Measurements from ENCODE around the gene SAE1.

Gene SAE1

DNA sequence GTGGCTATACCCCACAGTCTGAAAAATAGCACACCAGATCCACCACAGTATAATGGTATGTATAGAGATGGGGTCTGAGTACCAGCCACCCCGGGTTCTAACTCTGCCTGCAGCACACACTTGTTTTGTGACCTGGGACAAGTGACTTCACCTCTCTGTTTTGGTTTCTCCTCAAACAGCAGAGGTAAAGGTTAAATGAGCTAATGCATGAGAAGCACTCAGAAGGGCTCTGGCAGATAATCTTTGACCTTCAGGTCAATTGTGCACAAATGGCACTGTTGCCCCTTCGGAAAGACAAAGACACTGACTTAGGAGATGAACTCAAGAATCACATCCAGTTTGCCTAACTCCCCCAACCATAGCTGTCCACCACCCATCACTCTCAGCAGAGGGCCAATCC, 24.8 kb upstream of the SAE1 start:
- no peak for DNase-seq

DNA sequence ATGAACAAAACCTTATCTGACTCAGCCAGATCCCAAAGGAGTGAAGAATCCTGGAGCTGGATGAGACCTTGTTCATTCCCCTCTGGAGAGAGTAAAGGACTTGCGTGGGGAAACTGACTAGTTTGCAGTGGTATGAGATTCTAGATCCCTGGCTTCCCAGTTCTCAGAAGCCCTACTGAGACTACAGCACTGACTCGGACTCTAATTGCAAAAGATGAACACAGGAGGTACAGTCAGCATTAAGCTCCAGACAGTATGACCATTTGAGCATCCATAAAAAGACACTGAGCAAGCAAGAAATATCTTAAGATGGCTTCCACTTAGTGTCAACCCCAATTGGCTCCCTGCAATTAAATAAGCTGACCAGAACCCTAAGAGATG, 23.8 kb upstream of the SAE1 start:
- peak in 1 of 51 donors; percentile 47 for DNase-seq

DNA sequence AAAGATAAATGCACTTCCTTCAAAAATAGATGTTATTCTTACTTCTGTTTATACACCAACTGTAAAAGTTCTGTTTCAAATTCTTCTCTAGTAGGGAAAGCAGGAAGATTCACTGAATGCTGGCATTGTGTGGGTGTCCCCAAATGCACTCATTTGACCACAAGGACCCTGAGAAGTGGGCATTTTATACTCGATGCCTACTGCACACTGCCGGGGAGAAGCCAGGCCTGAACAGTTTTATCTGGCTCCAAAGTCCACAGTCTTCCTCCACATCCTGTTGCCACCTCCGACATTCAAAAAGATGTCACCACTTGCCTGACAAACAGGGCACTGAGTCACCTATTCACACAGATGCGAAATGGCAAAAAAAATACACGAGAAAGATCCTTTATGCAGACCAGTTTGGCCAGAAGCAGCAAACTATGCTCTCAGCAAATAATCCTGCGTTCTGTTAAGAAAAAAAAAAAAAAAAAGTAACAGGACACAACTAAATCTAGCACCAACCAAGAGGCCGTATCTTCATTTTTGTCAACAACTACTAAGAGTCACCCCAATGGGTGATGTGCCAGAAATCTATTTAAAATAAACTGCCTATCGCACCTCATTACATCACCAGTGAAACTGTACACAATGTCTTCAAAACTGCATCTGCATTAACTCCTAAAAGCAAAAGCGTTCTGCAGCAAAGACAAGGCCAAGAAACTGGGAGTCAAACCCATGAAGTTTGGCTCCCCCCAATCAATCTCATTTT, 23.3 kb upstream of the SAE1 start:
- peak in 5 of 51 donors; percentile 14 to 48 (median 25) for DNase-seq

DNA sequence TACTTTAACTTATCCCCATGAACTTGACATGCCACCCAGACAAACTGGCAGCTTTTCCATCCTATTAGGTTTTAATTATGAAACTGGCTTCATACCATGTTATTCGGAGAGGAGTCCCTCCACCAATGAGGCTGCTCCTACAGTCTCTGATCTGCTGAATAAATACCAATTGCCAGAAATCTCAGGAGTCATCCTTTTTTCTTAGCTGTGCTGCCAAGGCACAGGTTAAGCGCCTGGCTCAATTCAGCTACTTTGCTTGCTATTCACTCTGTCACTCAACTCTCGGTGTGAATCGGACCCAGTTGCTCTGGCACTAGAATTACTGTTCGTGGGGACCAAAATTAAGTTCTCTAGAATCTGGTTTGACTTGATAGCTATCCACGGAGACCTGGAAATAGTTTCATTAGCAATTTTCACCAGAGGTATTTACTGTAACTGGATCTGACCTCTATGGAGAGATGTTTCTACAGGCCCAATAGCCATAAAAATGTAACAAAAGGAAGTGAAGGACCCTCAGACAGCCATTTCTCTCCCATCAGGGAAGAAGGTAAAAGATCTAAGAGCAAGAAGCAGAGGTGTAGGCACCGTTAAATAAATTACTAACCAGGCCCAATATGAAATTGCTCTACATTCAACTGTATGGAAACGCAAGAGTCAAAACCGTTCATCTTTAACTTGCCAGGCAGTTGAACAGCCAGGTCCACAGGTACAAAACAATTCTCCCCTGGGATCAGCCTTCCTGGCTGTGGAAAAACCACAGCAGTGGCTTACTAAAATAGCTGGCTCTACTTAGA, 22.5 kb upstream of the SAE1 start:
- peak in 7 of 51 donors; percentile 6 to 69 (median 13) for DNase-seq

DNA sequence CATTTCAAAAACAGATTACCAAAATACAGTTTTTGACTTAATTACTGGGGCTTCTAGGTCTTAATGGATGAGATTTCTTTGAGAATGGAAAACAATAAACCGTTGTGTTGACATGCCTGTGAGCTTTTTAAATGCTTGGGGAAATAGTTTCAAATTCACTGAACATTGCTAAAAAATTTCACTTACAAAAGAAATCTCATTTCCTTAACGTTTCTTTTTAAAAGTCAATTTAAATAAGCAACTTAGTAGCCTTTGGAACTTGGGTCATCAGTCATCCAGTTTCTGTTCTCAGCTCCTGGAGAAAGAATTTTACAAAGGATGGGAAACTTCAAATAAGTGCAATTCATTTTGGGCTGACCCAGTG, 21.5 kb upstream of the SAE1 start:
- no peak for DNase-seq

DNA sequence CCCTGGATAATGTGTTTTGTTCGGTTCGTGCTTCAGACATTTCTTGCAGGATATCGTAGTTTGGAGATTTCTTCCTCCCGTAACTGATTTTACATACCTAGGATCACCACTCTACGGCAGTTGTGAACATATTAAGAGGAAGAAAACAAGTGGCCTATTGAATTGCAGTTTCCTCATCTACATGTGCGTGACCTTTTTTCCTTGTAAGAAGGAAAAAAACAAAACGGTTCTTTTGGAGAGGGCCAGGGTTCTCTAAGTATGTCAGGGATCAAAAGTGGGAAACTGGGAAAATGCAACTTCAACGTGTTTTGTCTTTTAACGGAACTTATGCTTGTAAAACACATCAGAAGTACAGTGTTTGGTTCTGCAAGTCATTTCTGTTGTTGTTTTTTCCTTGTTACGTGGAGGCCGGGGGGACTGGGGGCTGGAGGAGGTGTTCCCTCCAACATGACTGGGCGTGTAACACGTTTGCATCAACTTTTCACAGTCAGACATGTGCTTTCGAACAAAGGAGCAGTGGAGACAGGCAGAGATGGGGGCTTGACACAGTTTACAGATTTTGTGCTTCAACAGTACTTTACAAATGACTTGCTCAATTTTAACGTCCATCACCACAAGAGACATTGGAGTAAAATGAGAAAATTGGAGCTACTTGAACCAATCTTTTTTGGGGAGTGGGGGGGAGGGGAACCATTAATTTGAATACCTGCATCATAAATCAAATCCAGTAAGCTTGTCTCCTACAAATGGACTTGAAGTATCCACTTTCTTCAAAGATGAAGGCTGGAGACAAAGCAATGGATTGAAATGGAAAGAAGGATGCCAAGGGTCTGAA, 20.9 kb upstream of the SAE1 start:
- DNase-seq: peak in 8 of 51 donors; percentile 7 to 71 (median 12)

DNA sequence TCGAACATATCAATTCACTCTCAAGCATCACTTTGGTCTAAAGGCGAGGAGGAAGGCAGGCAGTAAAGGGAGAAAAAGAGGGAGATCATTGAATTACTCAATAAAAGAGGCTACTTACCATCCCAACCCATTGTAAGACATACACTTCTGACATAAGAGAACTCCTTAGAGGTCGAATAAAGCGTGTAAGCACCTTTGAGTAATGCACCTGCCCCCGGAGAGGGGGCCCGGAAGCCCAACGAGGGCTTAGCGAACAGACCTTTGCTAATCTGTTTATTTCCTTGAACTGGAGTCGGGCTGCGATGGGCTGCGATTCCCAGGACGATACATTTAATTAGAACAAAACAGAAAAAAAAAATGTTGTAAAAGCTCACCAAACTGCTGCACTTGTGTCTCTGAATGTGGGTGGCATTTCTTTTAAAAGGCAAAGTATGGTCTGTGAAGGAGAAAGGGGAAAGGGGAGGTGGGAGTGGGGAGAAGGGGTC, 20.1 kb upstream of the SAE1 start:
- peak in 4 of 51 donors; percentile 23 to 63 (median 50) for DNase-seq

DNA sequence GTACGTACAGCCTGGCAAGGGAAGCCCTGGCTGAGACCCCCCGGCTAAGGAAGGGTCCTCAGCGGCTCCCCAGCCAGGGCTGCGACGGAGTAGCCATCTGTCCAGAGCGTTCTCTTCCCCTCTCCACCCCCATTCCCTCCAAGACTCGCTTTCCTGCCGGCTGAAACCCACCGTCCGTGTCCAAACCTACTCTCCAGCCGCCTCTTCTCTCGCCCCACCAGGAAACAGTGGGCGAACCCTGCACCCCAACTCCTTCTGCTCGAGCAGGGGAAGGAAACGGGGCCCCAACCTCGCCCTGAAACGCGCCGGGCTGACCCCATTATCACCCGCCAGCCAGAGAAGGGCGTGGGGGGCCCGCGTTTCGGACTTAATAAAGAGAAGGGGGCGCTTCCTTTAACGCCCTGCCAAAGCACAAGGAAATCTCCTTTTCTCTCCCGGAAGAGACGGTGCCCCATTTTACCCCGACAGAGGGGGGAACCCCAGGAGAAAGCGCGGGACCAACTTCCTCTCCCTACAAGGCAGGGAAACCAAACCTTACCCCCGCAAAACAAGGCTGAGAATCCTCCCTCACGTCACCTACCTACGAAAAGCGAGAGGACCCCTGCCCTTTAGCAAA, 19.5 kb upstream of the SAE1 start:
- DNase-seq: peak in 23 of 51 donors; percentile 15 to 72 (median 39)

DNA sequence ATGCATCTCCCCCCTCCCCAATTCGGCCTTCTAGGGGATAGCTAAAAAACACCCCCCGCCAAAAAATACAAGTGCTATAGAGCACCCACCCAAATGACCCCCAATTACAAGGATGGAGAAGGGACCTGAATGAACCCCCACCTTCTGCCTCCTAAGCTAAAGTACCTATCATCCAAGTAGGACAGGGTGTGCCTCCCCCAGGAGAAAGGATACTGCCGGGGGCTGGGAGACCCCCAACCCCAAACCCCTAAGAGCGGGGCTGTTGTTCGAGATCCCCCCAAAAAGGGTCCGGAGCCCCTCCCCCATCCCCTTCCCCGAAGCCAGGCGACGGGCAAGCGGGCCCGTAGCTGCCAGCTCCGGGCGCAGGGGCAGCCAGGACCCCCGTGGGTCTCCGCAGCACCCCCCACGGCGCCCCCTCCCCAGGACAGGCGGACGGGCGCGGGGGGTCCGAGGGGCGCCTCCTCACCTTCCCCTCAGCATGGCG, 18.9 kb upstream of the SAE1 start:
- DNase-seq: peak in 2 of 51 donors; percentile 65 to 77

DNA sequence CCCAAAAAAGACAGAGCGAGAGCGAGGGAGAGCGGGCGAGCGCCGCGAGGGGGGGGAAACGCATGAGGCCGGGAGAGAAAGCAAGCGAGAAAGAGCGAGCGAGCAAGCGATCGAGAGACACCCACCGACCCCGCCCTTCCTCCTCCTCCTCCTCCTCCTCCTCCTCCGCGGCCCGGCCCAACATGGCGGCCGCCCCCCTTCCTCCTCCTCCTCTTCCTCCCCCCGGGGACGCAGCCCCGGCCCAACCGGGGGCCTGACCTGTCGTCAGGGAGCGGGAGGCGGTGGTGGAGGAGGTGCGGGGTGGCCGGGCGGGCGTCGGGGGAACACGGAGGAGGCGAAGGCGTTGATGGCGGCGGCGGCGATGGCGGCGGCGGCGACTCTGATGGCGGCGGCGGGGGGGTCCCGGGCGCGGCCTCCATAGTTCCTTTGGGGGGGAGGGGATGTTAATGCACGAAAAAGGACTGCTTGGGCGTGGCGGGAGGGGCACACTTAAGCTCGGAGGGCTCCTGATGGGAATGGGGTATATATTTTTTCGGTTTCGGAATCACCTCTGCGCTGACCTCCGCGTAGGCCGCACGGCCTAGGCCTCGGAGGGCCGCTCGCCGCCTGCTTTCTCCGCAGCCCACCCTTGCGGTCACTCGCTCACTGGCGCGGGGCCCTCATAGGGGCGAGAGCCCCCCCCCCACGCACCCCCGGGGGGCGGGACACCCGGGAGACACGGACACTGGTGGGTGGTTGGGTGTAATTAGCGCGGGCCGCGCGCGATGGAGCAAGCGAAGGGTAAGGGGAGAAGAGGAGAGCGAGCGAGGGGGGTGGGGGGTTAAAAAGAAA, 18.3 kb upstream of the SAE1 start:
- peak in 50 of 51 donors; percentile 47 to 95 (median 76) for DNase-seq

DNA sequence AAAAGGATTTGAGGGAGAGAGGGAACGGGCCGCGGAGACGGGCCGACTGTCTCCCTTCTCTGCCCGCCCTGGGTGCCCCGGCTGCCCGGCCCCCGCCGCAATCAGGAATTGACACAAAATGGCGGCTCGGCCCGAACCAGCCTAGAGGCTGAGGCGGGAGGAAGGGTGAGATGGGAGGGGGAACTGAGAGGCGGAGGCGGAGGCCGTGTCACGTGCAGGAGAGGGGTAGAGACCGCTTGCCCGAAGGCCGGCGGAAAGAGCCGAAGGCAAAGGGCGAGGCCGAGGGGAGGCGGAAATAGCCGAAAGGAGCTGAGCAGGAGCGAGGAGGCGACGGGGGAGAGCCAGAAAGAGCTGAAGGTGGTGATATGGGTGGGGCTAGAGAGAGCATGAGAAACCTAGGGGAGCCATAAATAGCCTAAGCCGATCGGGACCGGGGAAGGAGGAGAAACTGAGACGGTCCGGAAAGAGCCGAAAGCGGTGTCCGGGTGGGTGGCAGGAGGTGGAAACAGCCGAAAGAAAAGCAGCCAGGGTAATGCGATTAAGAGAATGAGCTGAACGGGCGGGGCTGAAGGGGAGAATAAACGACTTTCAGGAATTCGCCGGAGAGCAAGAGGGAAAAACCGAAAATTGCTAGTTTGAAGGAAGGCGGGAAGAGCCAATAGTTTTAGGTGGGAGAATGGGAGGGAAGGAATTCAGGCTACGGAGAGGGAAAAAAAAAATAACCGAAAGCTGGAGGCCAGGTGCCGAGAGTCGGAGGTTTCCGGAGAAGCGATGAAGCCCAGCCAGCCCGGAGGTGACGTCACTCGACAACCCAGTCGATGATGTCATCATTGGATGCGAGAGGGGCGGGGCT, 17.4 kb upstream of the SAE1 start, which contains the start of gene ZC3H4:
ZC3H4 (minus strand) TSS at position 780 of the 853 bp plus-strand sequence. CDS start 1,192 bp downstream, outside the sequence.
- peak; percentile 75 to 99 (median 97) for DNase-seq

DNA sequence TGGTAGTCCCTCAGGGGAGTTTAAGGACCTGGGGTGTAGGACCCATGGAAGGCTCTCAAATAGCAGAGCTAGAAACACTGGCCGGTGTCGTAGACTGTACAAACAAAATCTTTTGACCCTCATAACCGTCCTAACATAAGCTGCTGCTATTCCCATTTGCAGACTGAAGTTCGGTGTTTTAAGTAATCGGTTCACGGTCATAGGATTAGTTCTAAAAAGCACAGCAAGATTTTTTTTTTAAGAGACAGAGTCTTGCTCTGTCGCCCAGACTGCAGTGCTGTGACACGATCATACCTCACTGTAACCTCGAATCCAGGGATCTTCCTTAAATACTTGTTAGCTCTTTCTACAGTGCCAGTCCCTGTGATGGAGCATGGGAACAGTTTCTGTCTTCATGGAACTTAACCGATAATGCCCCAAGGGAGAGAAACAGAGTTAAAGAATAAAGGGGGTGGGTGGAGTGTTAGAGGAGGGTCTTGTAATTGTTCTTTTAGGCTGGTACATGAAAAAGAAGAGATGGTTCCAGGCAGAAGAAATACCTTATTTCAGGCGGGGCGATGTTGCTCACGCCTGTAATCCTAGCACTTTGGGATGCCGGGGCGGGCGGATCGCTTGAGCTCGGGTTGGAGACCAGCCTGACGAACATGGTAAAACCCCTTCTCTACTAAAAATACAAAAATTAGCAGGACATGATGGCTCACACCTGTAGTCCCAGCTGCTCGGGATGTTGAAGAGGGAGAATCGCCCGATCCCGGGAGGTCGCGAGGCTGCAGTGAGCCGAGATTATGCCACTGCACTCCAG, 16.6 kb upstream of the SAE1 start:
- no peak for DNase-seq

DNA sequence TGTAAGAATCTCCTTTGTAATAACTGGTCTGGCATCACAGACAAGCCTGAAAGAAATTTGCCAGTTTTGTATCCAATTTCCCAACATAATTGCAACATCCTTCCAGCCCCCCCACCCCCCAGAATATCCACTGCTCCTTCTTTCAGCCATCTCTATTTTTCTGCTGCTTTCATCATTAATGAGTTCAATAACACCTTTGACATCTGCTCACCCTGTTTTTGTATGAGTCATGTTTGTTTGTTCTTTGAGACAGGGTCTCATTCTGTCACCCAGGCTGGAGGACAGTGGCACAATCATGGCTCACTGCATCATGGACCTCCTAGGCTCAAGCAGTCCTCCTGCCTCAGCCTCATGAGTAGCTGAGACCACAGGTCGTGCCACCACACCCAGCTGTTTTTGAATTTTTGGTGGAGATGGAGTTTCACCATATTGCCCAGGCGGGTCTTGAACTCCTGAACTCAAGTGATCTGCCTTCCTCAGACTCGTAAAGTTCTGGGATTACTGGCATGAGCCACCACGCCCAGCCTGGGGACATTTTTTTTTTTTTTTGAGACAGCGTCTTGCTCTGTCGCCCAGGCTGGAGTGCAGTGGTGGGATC, 10.1 kb upstream of the SAE1 start:
- no peak for DNase-seq

DNA sequence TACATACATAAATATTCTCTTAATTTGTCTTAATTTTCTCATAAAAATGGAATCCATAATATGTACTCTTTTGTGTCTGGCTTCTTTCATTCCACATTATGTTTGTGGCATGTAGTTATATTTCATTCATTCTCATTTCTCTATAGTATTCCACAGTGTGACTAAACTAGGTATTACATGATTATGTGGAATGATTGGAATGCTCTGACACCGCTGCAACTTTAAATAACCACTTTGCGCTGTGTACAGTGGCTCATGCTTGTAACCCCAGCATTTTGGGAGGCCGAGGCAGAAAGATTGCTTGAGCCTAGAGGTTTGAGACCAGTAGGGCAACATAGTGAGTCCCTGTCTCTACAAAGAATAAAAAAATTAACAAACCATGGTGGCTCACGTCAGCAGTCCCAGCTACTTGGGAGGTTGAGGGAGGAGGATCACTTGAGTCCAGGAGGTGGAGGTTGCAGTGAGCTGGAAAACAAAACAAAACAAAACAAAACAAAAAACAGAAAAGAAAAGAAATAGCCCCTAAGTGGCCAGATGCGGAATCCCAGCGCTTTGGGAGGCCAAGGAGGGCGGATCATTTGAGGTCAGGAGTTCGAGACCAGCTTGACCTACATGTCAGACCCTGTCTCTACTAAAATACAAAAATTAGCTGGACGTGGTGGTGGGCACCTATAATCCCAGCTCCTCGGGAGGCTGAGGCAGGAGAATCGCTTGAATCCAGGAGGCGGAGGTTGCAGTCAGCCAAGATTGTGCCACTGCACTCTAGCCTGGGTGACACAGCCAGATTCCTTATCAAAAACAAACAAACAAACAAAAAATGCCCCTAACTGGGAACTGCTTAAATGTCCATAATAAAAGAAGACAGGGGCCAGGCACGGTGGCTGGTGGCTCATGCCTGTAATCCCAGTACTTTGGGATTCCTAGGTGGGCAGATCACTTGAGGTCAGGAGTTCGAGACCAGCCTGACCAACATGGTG, 8.0 kb upstream of the SAE1 start:
- no peak for DNase-seq

DNA sequence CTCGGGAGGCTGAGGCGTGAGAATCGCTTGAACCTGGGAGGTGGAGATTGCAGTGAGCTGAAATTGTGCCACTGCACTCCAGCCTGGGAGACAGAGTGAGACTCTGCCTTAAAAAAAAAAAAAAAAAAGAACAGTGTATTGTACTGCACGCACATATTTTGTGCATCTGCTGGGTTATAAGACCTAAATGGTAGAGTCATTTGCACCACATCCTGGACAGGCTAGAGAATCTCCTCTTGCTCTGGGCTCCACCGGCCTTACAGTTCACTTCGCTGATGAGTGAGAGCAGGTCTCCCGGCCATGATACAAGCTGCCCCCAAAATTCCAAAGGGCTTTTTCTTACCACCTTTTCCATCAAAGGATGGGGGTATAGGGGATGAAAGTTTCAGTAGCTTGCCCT, 7.2 kb upstream of the SAE1 start:
- DNase-seq: no peak

DNA sequence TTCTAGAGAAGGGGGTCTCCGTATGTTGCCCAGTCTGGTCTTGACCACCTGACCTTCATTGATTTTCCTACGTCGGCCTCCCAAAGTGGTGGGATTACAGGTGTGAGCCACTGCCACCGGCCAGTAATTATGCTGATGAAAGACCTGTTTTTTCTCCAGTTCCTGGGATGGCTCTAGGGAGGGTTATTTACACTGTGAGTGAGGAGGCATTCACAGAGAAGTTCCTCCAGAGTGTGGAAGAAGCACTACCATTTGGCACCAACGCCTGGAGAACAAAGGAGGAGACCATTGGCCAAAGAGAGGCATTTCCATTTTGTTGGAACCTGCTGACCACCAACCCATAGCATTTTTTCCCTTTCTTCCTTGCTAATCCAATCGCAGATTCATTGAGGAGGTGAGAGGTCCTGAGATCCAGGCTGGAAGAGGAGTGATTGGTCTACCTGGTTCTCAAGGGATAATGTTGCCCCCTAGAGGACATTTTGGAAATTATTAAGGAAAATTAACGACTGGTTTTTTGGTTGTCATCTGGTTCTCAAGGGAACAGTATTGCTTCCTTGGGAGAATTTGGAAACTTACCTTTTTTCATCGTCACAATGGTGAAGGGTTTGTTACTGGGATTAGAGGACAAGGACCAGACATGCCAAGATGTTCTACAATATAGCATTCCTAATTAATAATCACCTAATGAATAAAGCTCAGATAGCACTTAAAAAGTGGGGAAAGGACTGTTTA, 5.5 kb upstream of the SAE1 start:
- peak in 5 of 51 donors; percentile 5 to 65 (median 18) for DNase-seq

Data from hypothalamus (tissue), 51 donors.